ENCODE measurements around the gene PROB1.

PROB1 gene

GRCh38 chr5:139377226-139377625 lies 17.7 kb downstream of the PROB1 start:
- no peak for TF ChIP-seq TOX (CRISPR knock-in tag; IDR thresholded peaks at IDR 0.05; ENCODE audit: borderline replicate concordance)
- TF ChIP-seq ZFP30 (CRISPR knock-in tag; IDR thresholded peaks at IDR 0.05): no peak
- no peak for TF ChIP-seq CREB5 (CRISPR knock-in tag; IDR thresholded peaks at IDR 0.05; ENCODE audit: low read depth)
- ATAC-seq: no peak

- no peak for ATAC-seq
- no peak for TF ChIP-seq ZNF565 (CRISPR knock-in tag; conservative IDR thresholded peaks at IDR 0.05; ENCODE audit: low read depth)
- TF ChIP-seq TCF4 (CRISPR knock-in tag; IDR thresholded peaks at IDR 0.05; ENCODE audit: borderline replicate concordance): no peak
- TF ChIP-seq CREB5 (CRISPR knock-in tag; IDR thresholded peaks at IDR 0.05; ENCODE audit: low read depth): no peak
- TF ChIP-seq OSR1 (CRISPR knock-in tag; IDR thresholded peaks at IDR 0.05): no peak
- no peak for TF ChIP-seq PATZ1 (CRISPR knock-in tag; IDR thresholded peaks at IDR 0.05; ENCODE audit: borderline replicate concordance)
- TF ChIP-seq BACH2 (CRISPR knock-in tag; IDR thresholded peaks at IDR 0.05; ENCODE audit: borderline replicate concordance): no peak
- TF ChIP-seq ZC3H10 (CRISPR knock-in tag; IDR thresholded peaks at IDR 0.05): no peak
- TF ChIP-seq ISL1 (CRISPR knock-in tag; IDR thresholded peaks at IDR 0.05): no peak
- no peak for TF ChIP-seq ZNF8 (CRISPR knock-in tag; IDR thresholded peaks at IDR 0.05)
- TF ChIP-seq CSRNP3 (CRISPR knock-in tag; IDR thresholded peaks at IDR 0.05): no peak
- TF ChIP-seq TSHZ2 (CRISPR knock-in tag; IDR thresholded peaks at IDR 0.05): no peak
- no peak for TF ChIP-seq SNAI2 (CRISPR knock-in tag; IDR thresholded peaks at IDR 0.05)
- no peak for TF ChIP-seq CSDC2 (CRISPR knock-in tag; IDR thresholded peaks at IDR 0.05)
- TF ChIP-seq GLIS3 (CRISPR knock-in tag; IDR thresholded peaks at IDR 0.05): no peak
Observed at GRCh38 chr5:139376364-139376763, 18.5 kb downstream of the PROB1 start.

- TF ChIP-seq GLIS3 (CRISPR knock-in tag; IDR thresholded peaks at IDR 0.05): no peak
- TF ChIP-seq PATZ1 (CRISPR knock-in tag; IDR thresholded peaks at IDR 0.05; ENCODE audit: borderline replicate concordance): no peak
- TF ChIP-seq ARNTL (CRISPR knock-in tag; IDR thresholded peaks at IDR 0.05; ENCODE audit: borderline replicate concordance, low read depth): no peak
- no peak for TF ChIP-seq ZFP3 (CRISPR knock-in tag; IDR thresholded peaks at IDR 0.05)
- no peak for TF ChIP-seq ZFP30 (CRISPR knock-in tag; IDR thresholded peaks at IDR 0.05)
- no peak for TF ChIP-seq ESRRG (CRISPR knock-in tag; IDR thresholded peaks at IDR 0.05)
- TF ChIP-seq RARB (CRISPR knock-in tag; IDR thresholded peaks at IDR 0.05): no peak
- TF ChIP-seq BACH2 (CRISPR knock-in tag; IDR thresholded peaks at IDR 0.05; ENCODE audit: borderline replicate concordance): no peak
- no peak for TF ChIP-seq PPARA (CRISPR knock-in tag; IDR thresholded peaks at IDR 0.05; ENCODE audit: borderline replicate concordance)
- TF ChIP-seq ZNF70 (CRISPR knock-in tag; IDR thresholded peaks at IDR 0.05): no peak
Observed at GRCh38 chr5:139374909-139375308, 20.0 kb downstream of the PROB1 start.

More at GRCh38 chr5:139374909-139375308, 20.0 kb downstream of the PROB1 start:
- ATAC-seq: no peak

All from SK-N-SH treated with all-trans-retinoic acid at 6 μM for 48 hours (cell line).